GM18505 (cell line): ENCODE data around the gene CLEC14A.

ENCODE experiments used
- ATAC-seq: cut with Tn5 transposase; IDR thresholded peaks from one replicate; pipeline ENCODE4 v1.9.1; 2021; ENCODE audit not compliant: unreplicated experiment
- POLR2A ChIP-seq: IDR thresholded peaks from 4 replicates; pipeline ENCODE4 v1.6.1; 2011; ENCODE audit warnings: borderline replicate concordance; ENCODE audit not compliant: insufficient read depth, insufficient read length; ENCODE audit errors: extremely low read depth

The CLEC14A gene

GRCh38 chr14:38261620-38262019 is 5.7 kb upstream of the CLEC14A start:
- TF ChIP-seq POLR2A: no peak

GRCh38 chr14:38257507-38257906 is 1.6 kb upstream of the CLEC14A start:
- TF ChIP-seq POLR2A: no peak
- no peak for ATAC-seq

More at GRCh38 chr14:38261620-38262019, 5.7 kb upstream of the CLEC14A start:
- no peak for ATAC-seq

- no peak for TF ChIP-seq POLR2A
- no peak for ATAC-seq
Measured at GRCh38 chr14:38256533-38256840, 594 bp upstream of the CLEC14A start.

DNA sequence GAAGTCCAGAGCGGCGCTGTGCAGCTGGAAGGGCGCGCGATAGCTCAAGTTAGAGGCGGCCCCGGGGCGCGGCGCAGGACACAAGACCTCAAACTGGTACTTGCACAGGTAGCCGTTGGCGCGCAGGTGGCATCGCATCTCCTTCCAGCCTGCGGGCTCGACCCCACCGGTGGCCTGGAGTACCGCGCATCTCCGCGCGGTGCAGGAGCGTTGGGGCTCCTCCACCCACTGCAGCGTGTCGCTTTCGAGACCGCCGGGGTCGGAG is 553 bp downstream of the CLEC14A start:
- TF ChIP-seq POLR2A: no peak
- ATAC-seq: peak; percentile 39

- ATAC-seq: no peak
- no peak for TF ChIP-seq POLR2A
Measured at GRCh38 chr14:38254571-38255407, 1.1 kb downstream of the CLEC14A start.

- no peak for ATAC-seq
- no peak for TF ChIP-seq POLR2A
Measured at GRCh38 chr14:38253676-38254075, 2.2 kb downstream of the CLEC14A start.

DNA sequence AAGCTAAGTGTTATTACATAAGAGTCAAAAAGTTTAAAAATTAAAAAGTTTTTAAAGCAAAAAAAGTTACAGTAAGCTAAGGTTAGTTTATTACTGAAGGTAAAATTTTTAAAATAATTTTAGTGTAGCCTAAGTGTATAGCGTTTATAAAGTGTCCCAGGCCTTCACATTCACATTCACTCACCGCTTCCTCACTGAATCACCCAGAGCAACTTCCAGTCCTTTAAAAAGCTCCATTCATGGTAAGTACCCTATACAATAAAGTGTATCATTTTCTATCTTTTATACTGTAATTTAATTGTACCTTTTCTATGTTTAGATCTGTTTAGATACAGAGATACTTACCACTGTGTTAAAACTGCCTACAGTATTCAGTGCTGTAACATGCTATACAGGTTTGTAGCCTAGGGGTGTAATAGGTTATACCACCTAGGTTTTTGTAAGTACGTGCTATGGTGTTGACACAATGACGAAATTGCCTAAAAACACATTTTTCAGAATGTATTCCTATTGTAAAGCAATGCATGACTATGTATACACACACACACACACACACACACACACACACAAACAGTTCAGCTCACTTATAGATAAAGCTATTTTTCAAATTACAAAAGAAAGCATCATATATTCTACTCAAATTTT is 3.7 kb downstream of the CLEC14A start:
- no peak for ATAC-seq
- no peak for TF ChIP-seq POLR2A

DNA sequence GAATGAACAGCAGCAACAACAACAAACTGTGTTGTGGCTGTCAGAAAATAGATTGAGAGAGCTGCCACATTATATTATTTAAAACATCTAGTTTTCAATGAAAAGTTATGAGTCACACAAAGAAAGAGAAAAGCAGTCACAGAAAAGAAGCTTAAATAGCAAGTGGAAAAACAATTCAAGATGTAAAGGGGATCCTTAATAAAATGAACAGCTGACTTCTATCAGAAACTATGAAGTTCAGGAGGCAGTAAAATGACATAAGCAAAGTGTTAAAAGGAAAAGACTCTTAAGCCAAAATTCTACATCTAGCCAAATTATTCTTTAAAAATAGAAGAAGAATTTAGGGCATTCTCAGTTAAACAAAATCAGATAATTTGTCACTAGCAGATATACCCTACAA is 5.6 kb downstream of the CLEC14A start:
- ATAC-seq: no peak
- no peak for TF ChIP-seq POLR2A

GRCh38 chr14:38248321-38249028 is 7.4 kb downstream of the CLEC14A start:
- no peak for ATAC-seq
- no peak for TF ChIP-seq POLR2A

DNA sequence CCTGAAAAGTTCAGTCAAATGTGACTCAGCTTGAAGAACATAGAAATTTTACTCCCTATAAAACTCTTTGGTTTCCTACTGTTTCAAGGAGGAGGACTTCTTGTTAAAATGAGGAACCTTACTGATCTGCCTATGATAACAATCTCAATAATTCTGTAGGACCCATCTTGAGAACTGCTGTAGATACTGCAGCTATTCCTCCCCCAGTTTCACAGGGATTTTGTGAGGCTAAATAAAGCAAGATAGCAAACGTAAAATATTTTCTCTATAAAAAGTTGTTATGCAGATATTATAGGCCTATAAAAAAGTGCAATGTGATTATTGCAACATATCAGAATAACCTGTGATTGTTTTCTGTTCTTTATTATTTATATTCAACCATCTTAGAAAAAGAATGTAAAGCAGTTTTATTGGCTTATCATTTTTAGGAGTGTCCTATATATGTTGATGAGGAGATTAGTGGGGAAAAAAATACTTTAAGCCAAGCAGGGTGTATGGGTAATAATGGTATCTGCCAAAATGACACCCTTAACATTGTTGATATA is 12.1 kb downstream of the CLEC14A start:
- no peak for ATAC-seq
- TF ChIP-seq POLR2A: no peak

- TF ChIP-seq POLR2A: no peak
- no peak for ATAC-seq
Measured at GRCh38 chr14:38238878-38239277, 17.0 kb downstream of the CLEC14A start.

- ATAC-seq: no peak
- no peak for TF ChIP-seq POLR2A
Measured at GRCh38 chr14:38238332-38238731, 17.6 kb downstream of the CLEC14A start.

GRCh38 chr14:38233218-38233617 is 22.7 kb downstream of the CLEC14A start:
- ATAC-seq: no peak
- TF ChIP-seq POLR2A: no peak

GRCh38 chr14:38226366-38226765 is 29.5 kb downstream of the CLEC14A start:
- no peak for TF ChIP-seq POLR2A
- no peak for ATAC-seq

DNA sequence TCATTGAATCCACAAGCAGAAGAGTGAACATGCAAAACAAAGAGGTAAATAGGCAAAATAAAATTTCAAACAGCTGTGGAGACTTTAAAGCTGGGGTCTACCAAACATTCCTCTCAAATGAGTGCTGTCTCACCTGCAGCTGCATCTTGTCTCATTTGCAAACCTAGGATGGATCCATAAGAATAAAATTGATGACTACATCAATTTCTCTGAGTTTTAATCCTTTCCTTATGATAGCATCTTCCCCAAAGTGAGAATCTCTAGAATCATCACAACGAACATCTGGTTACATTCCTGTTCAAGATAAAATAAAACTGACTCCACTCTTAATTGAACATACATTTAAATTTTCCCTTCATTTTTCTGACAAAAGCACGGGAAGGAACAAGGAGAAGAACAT is 29.9 kb downstream of the CLEC14A start:
- ATAC-seq: no peak
- TF ChIP-seq POLR2A: no peak

- TF ChIP-seq POLR2A: no peak
- no peak for ATAC-seq
Measured at GRCh38 chr14:38224338-38224737, 31.6 kb downstream of the CLEC14A start.
